Measurements from ENCODE around the gene RNF150. TPM values are rescaled to one million over a fixed set of nuclear protein-coding genes. Genes with fewer than 3 reads are reported as not detected.

The RNF150 gene
- polyA plus RNA-seq, 3 donors, result 0.21 TPM; not detected in 2

DNA sequence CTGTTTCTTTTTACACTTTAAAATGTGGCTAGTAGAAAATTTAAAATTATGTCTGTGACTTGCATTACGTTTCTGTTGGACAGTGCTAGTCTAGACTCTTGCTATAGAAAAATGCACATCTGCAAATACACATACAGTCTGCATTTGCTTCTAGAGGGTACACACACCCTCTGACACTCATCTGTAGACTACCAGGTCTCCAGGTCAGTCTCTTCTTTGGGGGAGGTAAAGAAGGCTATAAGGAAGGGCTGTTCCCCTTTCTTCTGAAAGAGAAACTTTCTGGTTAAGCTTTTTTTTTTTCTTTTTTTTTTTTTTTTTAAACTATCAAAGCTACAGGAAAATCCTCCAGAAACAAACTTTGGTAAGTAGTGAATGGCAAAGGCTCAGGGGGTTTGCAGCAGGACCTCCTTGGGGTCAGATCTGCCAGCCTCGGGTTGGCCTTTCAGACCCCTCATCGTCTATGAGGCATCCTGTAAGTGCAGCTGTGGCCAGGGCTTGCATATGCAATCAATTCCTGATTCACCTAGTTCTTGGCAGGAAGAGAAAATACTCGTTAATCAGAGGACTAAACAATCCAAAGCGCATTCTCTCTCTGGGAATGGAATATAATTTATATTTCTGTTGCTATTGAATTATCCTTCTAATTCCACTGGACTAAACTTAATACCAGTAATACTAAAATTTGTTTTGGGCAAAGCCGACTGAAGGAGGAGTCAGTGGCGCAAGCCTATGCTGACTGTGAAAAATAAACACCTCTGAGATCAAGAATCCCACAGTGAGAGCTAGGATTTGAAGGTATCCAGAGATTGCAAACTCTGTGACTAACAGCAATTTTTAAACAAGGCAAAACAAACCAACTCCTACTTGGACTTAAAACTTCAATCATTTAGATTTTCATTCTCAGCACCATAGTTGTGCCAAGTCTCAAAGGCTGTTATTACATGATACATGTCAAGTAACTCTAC lies 267.7 kb downstream of the RNF150 start:
- Mint-ChIP-seq H3K9me3 (no peaks in the 10 kb centered on the region), H3K27me3 (ENCODE audit: low read depth in 3 of 3) (no peaks in the 10 kb centered on the region), H3K36me3 (no peaks in the 10 kb centered on the region), H3K27ac (no peak overlapping the region), H3K4me1 (peaks cover 10% of the 10 kb centered on the region), H3K4me3 (no peak overlapping the region)
- Histone ChIP-seq H3K79me2 (ENCODE audit: insufficient read depth, low read length) (no peaks in the 10 kb centered on the region), H4K20me1 (ENCODE audit: insufficient read depth, low read length) (no peaks in the 10 kb centered on the region), H3K4me2 (replicated peaks; ENCODE audit: extremely low read depth, low read length, poor library complexity, severe bottlenecking) (no peak overlapping the region), H3K36me3 (replicated peaks in 1 of 2; ENCODE audit: control insufficient read depth in 1 of 2, insufficient read depth in 2 of 2, low read length in 2 of 2) (no peaks in the 10 kb centered on the region), H3K9ac (ENCODE audit: insufficient read depth, low read length, poor library complexity, severe bottlenecking) (no peak overlapping the region), H2AFZ (ENCODE audit: insufficient read depth, low read depth, low read length, poor library complexity, severe bottlenecking) (no peak overlapping the region), H3K27ac (ENCODE audit: low read depth in 1 of 2, low read length in 2 of 2) (no peak overlapping the region), H3K4me1 (ENCODE audit: control insufficient read depth in 1 of 2, insufficient read depth in 2 of 2, low read length in 2 of 2) (peaks cover 3 to 11% of the 10 kb centered on the region in 2 donors), H3K9me3 (replicated peaks in 1 of 2; ENCODE audit: control insufficient read depth in 1 of 2, insufficient read depth in 1 of 2, low read length in 2 of 2) (no peaks in the 10 kb centered on the region), H3K27me3 (ENCODE audit: control insufficient read depth in 2 of 2, insufficient read depth in 2 of 2, low read length in 2 of 2) (no peaks in the 10 kb centered on the region), H3K4me3 (replicated peaks in 1 of 3; ENCODE audit: low read depth in 2 of 3, low read length in 3 of 3) (no peak overlapping the region)
- intact Hi-C loops (cut with micrococcal nuclease), result no loop called here
- no CpG with 5 or more reads among the region's 7 CpGs for WGBS (ENCODE audit: insufficient coverage)
- DNase-seq, result no peak
- TF ChIP-seq, protein P1, sequence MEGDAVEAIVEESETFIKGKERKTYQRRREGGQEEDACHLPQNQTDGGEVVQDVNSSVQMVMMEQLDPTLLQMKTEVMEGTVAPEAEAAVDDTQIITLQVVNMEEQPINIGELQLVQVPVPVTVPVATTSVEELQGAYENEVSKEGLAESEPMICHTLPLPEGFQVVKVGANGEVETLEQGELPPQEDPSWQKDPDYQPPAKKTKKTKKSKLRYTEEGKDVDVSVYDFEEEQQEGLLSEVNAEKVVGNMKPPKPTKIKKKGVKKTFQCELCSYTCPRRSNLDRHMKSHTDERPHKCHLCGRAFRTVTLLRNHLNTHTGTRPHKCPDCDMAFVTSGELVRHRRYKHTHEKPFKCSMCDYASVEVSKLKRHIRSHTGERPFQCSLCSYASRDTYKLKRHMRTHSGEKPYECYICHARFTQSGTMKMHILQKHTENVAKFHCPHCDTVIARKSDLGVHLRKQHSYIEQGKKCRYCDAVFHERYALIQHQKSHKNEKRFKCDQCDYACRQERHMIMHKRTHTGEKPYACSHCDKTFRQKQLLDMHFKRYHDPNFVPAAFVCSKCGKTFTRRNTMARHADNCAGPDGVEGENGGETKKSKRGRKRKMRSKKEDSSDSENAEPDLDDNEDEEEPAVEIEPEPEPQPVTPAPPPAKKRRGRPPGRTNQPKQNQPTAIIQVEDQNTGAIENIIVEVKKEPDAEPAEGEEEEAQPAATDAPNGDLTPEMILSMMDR (IDR thresholded peaks at IDR 0.05), result no peak

DNA sequence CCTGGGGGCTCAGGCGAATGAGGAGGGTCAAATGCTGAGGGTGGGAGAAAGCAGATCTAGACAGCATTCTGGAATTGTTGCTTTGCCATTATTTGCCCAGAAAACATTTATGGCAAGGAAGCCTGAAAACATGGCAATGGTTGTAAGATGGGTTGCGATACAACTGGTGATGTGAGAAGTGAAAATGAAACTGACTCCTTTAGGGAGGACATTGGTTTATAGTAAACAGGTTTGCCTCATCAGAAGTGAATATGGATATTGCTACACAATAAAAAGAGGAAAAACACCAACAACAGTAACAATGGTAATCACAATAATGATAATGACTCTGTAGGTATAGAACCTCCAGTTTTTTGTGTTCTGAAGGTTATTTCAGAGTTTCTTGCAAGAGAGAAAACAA lies 270.1 kb downstream of the RNF150 start:
- peak overlapping the region; percentile 51 for H2AFZ ChIP-seq (ENCODE audit: insufficient read depth, low read depth, low read length, poor library complexity, severe bottlenecking)
- TF ChIP-seq, protein P1 (IDR thresholded peaks at IDR 0.05), result no peak
- H4K20me1 ChIP-seq (ENCODE audit: insufficient read depth, low read length), result no peaks in the 10 kb centered on the region
- H3K9me3 Mint-ChIP-seq, result no peaks in the 10 kb centered on the region
- no peaks in the 10 kb centered on the region for H3K79me2 ChIP-seq (ENCODE audit: insufficient read depth, low read length)
- H3K4me3 Mint-ChIP-seq, result peak overlapping the region; percentile 58 to 62
- no CpG with 5 or more reads among the region's 2 CpGs for WGBS (ENCODE audit: insufficient coverage)
- H3K9me3 ChIP-seq (replicated peaks in 1 of 2; ENCODE audit: control insufficient read depth in 1 of 2, insufficient read depth in 1 of 2, low read length in 2 of 2), result no peaks in the 10 kb centered on the region
- H3K27ac Mint-ChIP-seq, result peak overlapping the region in 2 of 7 donors; percentile 10 to 74
- H3K36me3 ChIP-seq (replicated peaks in 1 of 2; ENCODE audit: control insufficient read depth in 1 of 2, insufficient read depth in 2 of 2, low read length in 2 of 2), result no peaks in the 10 kb centered on the region
- no peaks in the 10 kb centered on the region for H3K27me3 Mint-ChIP-seq (ENCODE audit: low read depth in 3 of 3)
- H3K4me3 ChIP-seq (replicated peaks in 1 of 3; ENCODE audit: low read depth in 2 of 3, low read length in 3 of 3), result peak overlapping the region in 1 of 3 experiments; percentile 46
- peak; percentile 10 to 32 (median 20) for DNase-seq
- H3K27ac ChIP-seq (ENCODE audit: low read depth in 1 of 2, low read length in 2 of 2), result peak overlapping the region in 1 of 2 donors; percentile 0
- H3K4me1 Mint-ChIP-seq, result peaks cover 10% of the 10 kb centered on the region
- H3K36me3 Mint-ChIP-seq, result no peaks in the 10 kb centered on the region
- no peak overlapping the region for H3K9ac ChIP-seq (ENCODE audit: insufficient read depth, low read length, poor library complexity, severe bottlenecking)
- H3K27me3 ChIP-seq (ENCODE audit: control insufficient read depth in 2 of 2, insufficient read depth in 2 of 2, low read length in 2 of 2), result no peaks in the 10 kb centered on the region
- intact Hi-C loops (cut with micrococcal nuclease), result no loop called here
- peak overlapping the region; percentile 58 for H3K4me2 ChIP-seq (replicated peaks; ENCODE audit: extremely low read depth, low read length, poor library complexity, severe bottlenecking)
- peaks cover 3 to 11% of the 10 kb centered on the region in 2 donors for H3K4me1 ChIP-seq (ENCODE audit: control insufficient read depth in 1 of 2, insufficient read depth in 2 of 2, low read length in 2 of 2)

Data from CD14-positive monocyte (primary cell).